ENCODE measurements around the gene ADARB1. TPM values are rescaled to one million over a fixed set of nuclear protein-coding genes. Genes with fewer than 3 reads are reported as not detected.

Gene ADARB1
- total and polyA plus RNA-seq, 2 of the 8 experiments (the other 6 are each of a cell fraction or from before 2014, with no cell fraction given), result 4.7 to 14.9 TPM

DNA sequence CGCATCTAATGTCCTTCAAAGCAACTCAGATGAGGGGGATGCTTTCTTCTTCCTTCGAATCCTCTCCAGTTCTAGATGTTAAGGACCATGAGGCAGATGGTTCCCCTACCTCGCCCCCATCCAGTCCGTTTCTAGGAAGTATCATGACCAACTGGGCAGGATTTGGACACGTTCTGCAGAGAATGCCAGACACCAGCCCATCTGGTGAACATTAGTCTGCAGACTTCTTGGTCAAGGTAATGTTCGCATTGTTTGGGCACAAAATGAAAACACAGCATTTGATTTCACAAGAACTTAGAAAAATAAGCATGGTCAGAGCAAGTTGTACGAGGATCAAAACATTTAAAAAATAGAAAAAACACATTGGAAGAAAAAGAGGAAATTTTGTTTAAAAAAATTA lies 25.4 kb upstream of the ADARB1 start:
- FAIRE-seq (no peak), DNase-seq (ENCODE audit: low read depth in 1 of 2, low spot score in 2 of 2) (no peak)
- Histone ChIP-seq H3K14ac (ENCODE audit: insufficient read length) (no peak overlapping the region), H2BK20ac (ENCODE audit: low read length) (no peak overlapping the region), H3K56ac (replicated peaks; ENCODE audit: insufficient read length, low read depth, low read length) (no peak overlapping the region), H3K9ac (replicated peaks in 1 of 4; ENCODE audit: extremely low read depth in 1 of 4, low read depth in 3 of 4, low read length in 3 of 4) (no peak overlapping the region), H2BK15ac (ENCODE audit: low read length) (no peak overlapping the region), H4K8ac (ENCODE audit: extremely low read depth, insufficient read depth, low read length) (no peak overlapping the region), H3K27me3 (replicated peaks in 1 of 4; ENCODE audit: control insufficient read depth in 3 of 4, extremely low read depth in 1 of 4, insufficient read depth in 3 of 4, low read length in 3 of 4) (0 out of 7 replicates have a peak, but pooled peaks cover 0 to 1% (median 0%) of the 10 kb centered on the region in 4 experiments), H4K5ac (ENCODE audit: insufficient read length, low read depth, low read length) (no peak overlapping the region), H3K79me2 (ENCODE audit: control insufficient read depth in 1 of 2, insufficient read depth in 2 of 2, low read length in 2 of 2) (no peaks in the 10 kb centered on the region), H3K18ac (ENCODE audit: extremely low read depth, low read length) (no peak overlapping the region), H3K4me3 (ENCODE audit: extremely low read depth in 1 of 4, insufficient read depth in 2 of 4, low read depth in 3 of 4, low read length in 4 of 4) (no peak overlapping the region), H3K79me1 (ENCODE audit: low read depth, low read length) (no peaks in the 10 kb centered on the region), H2BK12ac (ENCODE audit: low read depth, low read length) (no peak overlapping the region), H3K36me3 (ENCODE audit: control insufficient read depth in 2 of 4, insufficient read depth in 4 of 4, low read length in 3 of 4) (no peaks in the 10 kb centered on the region), H4K20me1 (replicated peaks in 1 of 2; ENCODE audit: control insufficient read depth in 1 of 2, insufficient read depth in 2 of 2, low read length in 2 of 2) (no peaks in the 10 kb centered on the region), H3K9me3 (ENCODE audit: insufficient read depth in 2 of 2, low read depth in 1 of 2, low read length in 1 of 2) (peaks cover 0 to 11% of the 10 kb centered on the region in 2 experiments; a peak in 2 of 4 replicates), H2AK5ac (ENCODE audit: low read depth, low read length) (no peak overlapping the region), H2BK120ac (replicated peaks; ENCODE audit: low read depth, low read length) (no peak overlapping the region), H3K23me2 (ENCODE audit: low read depth, low read length) (no peaks in the 10 kb centered on the region), H4K91ac (replicated peaks; ENCODE audit: insufficient read length, low read length) (no peak overlapping the region), H2BK5ac (ENCODE audit: low read depth, low read length) (no peak overlapping the region), H3K4ac (replicated peaks; ENCODE audit: insufficient read length, low read depth, low read length) (no peak overlapping the region), H2AFZ (ENCODE audit: low read length) (no peak overlapping the region), H3K4me2 (ENCODE audit: insufficient read depth in 1 of 2, low read depth in 2 of 2, low read length in 2 of 2) (no peak overlapping the region), H3K4me1 (replicated peaks in 1 of 4; ENCODE audit: control insufficient read depth in 3 of 4, insufficient read depth in 4 of 4, low read length in 3 of 4) (peaks cover 5 to 15% (median 12%) of the 10 kb centered on the region in 4 experiments), H3K27ac (ENCODE audit: low read depth, low read length) (no peak overlapping the region), H3K23ac (ENCODE audit: insufficient read length) (no peak overlapping the region)
- CTCF ChIA-PET (ENCODE audit: partially characterized antibody), result interaction anchor here (1.2 to 1.4 kb wide), 2 partner anchors 23 to 54 kb away, joined by 3 to 4 read pairs; no protein-coding TSS in a partner anchor
- no peak for TF ChIP-seq FOSL1 (IDR thresholded peaks at IDR 0.05; ENCODE audit: insufficient read depth, low read depth, low read length)
- TF ChIP-seq SP2 (IDR thresholded peaks at IDR 0.05; ENCODE audit: low read length), result no peak
- TF ChIP-seq CREB1 (IDR thresholded peaks at IDR 0.05), result no peak
- POLR2A ChIA-PET (ENCODE audit: partially characterized antibody), result no interaction called here
- 82% methylated on average over 7 of the region's 7 CpGs; no CpG with 5 or more reads in 1 of the 2 experiments for WGBS, 2 experiments (ENCODE audit: extremely low coverage in 1 of 2, insufficient coverage in 1 of 2, insufficient read length in 1 of 2, insufficient replicate concordance in 2 of 2, low coverage in 1 of 2, low lambda C conversion rate in 2 of 2, missing lambda C conversion rate in 1 of 2)

Measured in H1 (cell line).